GM12874 (cell line): ENCODE measurements around the gene ARHGDIA.

Experiments used
- TF ChIP-seq, protein P1 (sequence below): IDR thresholded peaks from 2 replicates; pipeline ENCODE4 v1.5.1; 2011; ENCODE audit warnings: low read depth, mild to moderate bottlenecking, control low read depth, low read length, moderate library complexity; ENCODE audit not compliant: insufficient read depth

The ARHGDIA gene

DNA sequence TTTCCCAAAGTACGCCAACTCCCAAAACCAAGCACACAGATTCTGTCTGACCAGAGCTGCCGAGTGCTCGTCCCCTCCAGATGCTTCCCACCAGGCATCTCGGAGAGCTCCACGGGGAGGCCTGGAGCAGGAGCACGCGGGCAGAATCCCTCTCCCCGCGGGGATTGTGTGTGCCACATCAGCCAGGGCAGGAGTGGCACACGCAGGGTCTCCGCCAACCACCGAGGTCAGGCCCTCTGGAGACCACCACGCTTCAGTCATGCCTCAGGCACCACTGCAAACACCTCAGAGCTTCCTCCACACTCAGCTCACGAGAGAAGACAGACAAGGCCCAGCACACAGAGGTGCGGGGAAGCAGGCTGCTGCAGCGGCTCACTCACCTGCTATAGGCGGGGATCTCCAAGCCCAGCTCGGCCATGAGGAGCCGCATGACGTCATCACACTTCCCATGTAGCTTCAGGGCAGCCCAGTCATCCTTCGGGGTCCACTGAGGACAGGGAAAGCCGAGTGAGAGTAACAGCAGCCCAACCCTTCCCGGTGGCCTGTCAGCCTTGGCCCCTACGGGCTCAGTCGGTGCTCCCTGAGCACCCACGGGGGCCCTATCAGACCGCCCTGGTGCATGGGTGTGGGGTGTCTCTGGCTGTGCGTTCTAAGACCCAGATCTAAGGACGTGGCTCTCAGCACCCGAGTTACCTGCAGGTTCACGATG, 42.4 kb upstream of the ARHGDIA start:
- TF ChIP-seq, protein P1, sequence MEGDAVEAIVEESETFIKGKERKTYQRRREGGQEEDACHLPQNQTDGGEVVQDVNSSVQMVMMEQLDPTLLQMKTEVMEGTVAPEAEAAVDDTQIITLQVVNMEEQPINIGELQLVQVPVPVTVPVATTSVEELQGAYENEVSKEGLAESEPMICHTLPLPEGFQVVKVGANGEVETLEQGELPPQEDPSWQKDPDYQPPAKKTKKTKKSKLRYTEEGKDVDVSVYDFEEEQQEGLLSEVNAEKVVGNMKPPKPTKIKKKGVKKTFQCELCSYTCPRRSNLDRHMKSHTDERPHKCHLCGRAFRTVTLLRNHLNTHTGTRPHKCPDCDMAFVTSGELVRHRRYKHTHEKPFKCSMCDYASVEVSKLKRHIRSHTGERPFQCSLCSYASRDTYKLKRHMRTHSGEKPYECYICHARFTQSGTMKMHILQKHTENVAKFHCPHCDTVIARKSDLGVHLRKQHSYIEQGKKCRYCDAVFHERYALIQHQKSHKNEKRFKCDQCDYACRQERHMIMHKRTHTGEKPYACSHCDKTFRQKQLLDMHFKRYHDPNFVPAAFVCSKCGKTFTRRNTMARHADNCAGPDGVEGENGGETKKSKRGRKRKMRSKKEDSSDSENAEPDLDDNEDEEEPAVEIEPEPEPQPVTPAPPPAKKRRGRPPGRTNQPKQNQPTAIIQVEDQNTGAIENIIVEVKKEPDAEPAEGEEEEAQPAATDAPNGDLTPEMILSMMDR: no peak

DNA sequence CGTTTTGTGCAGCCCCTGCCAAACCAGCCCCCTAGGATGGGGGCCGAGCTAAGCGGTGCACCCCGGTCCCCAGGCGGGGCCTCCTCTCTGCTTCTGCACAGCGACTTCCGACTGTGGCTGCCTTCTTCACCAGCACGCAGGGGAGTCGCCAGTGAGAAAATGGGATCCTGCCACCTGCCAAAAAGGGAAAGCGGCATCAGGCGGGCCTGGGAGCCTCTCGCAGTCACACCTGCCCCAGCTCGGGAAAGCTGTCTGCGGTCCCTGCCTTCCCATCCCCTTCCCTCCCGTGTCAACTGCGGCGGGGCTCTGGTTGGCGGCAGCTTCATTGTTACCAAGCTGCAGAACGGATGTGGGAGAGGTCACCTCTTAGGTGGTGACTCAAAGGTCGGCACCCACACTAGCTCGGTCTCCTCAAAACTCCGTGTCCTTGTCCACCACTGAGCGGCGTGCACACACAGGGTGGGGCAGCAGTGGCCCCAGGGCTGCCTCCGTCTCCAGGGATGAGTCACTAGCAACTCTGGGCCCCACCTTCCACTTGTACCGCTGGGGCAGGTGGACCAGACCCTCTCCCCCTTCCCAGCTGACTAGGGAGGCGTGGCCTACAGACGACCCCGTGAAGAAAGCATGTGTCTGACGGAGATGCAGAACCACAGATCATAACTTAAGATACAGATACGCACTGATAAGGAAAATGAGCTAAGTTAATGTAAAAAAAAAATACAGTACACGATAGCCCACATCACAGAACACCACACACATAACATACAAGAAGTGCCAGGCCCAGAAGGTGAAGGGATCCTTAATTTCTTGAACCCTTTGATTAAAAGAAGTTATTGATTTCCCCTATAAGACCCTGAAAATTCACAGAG, 41.5 kb upstream of the ARHGDIA start:
- TF ChIP-seq, protein P1: no peak

DNA sequence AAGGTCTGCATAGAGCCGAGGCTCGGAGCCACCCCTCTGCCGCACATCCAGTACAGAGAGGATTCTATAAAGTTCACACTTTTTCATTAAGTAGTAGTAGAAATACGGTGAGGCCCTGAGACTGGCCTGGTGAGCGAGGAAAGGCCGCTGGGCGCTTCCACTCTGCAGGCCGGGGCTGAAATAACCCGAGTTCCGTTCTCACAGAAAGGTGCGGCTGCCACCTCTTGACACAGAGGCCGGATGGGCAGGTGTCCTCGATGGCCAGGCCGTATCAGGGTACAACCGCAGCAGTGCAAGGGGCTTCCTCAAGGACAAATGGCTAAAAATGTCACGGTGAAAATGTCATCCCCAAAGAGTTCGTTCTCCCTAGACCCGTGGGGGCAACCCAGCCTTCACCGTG, 40.8 kb upstream of the ARHGDIA start:
- TF ChIP-seq, protein P1: no peak

DNA sequence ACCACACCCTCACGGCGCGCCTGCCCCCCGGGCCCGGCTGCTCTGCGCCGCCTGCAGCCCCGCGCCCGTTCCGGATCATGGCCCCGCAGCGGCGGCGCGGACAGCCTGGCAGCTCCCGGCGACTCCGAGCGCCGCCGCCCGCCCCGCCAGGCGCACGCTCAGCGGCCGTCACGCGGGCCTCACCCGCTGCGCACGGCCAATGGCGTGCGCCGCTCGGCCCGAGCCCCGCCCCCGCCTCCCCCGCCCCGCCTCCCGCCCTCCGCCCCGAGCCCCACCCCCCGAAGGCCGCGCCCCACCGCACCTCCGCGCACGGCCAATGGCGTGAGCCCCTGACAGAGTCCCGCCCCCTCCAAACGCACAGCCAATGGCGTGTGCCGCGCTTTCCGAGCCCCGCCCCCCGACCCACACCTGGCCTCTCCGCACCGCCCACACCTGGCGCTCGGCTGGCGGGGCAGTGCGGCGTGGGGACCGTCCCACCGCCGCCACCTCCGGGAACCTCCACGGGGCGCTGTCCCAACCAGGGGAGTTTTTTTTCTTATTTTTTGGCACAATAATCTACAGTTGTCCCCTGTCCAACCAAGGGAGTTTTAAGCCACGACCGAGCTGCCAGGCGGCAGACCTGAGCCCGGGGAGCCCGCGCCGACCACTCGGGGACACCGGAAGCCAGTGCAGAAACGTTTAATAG, 40.3 kb upstream of the ARHGDIA start, which contains the start of gene PCYT2:
Gene PCYT2, minus strand, starts transcription at position 123 of the 685 bp plus-strand sequence. Its CDS starts 44 bp downstream, at position 79.
- TF ChIP-seq, protein P1: no peak

DNA sequence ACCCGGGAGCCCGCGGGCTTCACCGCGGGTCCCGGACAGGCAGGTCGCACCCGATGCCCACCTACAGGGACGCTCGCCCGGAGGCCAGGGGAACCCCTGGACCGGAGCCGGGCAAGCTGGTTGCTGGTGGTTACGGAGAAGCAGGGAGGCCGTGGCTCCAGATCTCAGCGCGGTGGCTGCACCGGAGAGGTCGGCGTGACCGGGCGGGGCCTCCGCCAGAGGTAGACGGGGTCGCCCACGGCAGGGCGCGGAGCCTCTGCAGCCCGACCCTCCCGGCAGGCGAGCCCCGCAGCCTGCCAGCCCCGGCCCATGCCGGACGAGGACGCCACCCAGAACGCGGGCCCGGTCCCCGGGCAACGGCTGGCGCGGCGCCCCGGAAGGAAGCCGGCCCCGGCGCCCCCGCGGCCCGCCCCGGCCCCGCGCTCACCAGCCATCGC, 39.7 kb upstream of the ARHGDIA start:
- TF ChIP-seq, protein P1: no peak

DNA sequence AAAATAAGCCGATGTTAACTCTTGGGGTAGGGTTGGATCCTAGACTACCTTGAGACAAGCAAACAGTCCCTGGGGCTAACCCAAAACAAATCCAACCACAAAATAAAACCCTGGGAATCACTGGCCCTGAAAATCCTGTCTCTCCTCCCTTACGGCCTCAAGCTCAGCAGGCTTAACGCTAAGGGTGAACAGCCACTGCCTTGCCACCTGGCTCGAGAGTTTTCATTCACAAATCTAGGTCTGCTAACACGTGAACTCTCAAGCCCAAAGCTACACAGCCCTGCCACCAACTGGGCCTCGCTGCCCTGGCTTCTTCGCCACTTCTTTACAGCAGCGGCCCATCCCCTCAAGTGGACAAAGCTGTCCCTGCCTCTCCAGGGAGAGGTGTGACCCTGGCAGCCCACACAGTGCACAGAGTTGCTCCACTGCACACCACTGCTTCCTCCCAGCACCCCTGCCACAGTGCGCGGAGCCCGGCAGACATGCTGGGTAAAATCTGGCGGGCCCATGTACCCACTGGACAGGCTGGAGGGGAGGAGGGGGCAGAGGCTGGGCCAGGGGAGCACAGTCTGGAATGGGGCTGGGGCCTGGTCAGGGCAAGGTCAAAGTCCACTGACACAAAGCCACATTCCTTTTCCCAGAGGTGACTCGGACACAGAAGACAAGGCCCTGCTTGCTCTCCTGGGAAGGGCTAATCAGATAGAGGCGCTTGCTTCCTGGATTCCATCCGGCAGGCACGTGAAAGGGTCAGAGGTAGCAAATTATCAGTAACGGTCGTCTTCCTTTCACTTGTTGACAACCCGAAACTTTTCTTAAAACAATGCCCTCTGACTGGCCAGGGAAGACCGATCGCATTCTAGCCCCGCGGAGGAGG, 39.1 kb upstream of the ARHGDIA start:
- TF ChIP-seq, protein P1: no peak

DNA sequence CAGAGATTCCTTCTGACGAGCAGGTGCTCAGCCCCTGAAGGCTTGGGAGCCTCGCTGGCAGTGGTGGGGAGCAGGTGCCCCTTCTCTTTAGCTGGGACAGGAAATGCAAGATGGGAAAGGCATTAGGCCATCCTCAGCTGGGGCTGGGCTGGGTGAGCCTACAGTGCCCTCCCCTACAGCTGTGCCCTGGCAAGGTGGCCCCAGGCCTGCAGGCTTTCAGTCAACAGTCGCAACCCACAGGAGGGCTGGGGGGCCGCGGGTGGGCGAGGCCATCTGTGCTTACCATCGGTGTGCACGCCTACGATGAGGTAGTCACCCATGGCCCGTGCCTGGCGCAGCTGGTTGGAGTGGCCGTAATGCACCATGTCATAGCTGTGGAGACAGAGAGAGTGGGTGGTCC, 38.1 kb upstream of the ARHGDIA start:
- TF ChIP-seq, protein P1: no peak
